ENCODE results near the gene TUBA4A. TPM values are rescaled to one million over a fixed set of nuclear protein-coding genes. Genes with fewer than 3 reads are reported as not detected.

Gene TUBA4A
- polyA plus RNA-seq, 1 donor from 2014 or later = not detected

- Histone ChIP-seq H3K4me2 (ENCODE audit: low read length) (no peak overlapping the region), H3K9ac (ENCODE audit: low read length) (peak overlapping the region; percentile 24), H3K79me2 (replicated peaks; ENCODE audit: insufficient read depth, low read length) (no peaks in the 10 kb centered on the region), H3K27ac (ENCODE audit: low read length) (no peak overlapping the region), H3K27me3 (ENCODE audit: insufficient read depth, low read depth, low read length) (no peaks in the 10 kb centered on the region), H4K20me1 (ENCODE audit: insufficient read depth) (no peaks in the 10 kb centered on the region), H3F3A (ENCODE audit: insufficient read depth, low read length, poor library complexity, severe bottlenecking) (no peaks in the 10 kb centered on the region), H3K36me3 (ENCODE audit: insufficient read depth, low read length) (peaks cover 5% of the 10 kb centered on the region), H3K9me3 (ENCODE audit: low read length) (no peaks in the 10 kb centered on the region), H2AFZ (ENCODE audit: low read depth, low read length) (no peak overlapping the region), H3K4me3 (ENCODE audit: low read length) (peak overlapping the region; percentile 43), H3K9me2 (ENCODE audit: insufficient read depth, low read length) (no peaks in the 10 kb centered on the region)
- TF ChIP-seq EP300 (conservative IDR thresholded peaks at IDR 0.05; ENCODE audit: poor library complexity, severe bottlenecking) (no peak), REST (IDR thresholded peaks at IDR 0.05; ENCODE audit: borderline replicate concordance) (no peak), SMC3 (conservative IDR thresholded peaks at IDR 0.05; ENCODE audit: poor library complexity) (peak; percentile 90), TAF1 (IDR thresholded peaks at IDR 0.05; ENCODE audit: low read depth) (no peak), CTCF (IDR thresholded peaks at IDR 0.05; ENCODE audit: poor library complexity, severe bottlenecking) (peak; percentile 96), MXI1 (conservative IDR thresholded peaks at IDR 0.05; ENCODE audit: poor library complexity, severe bottlenecking) (peak; percentile 52), POLR2AphosphoS5 (IDR thresholded peaks at IDR 0.05) (no peak), RAD21 (conservative IDR thresholded peaks at IDR 0.05) (peak; percentile 77), EZH2 (IDR thresholded peaks at IDR 0.05; ENCODE audit: borderline replicate concordance, insufficient read depth, low read length, poor library complexity, severe bottlenecking) (no peak)
These were observed 40.9 kb upstream of the TUBA4A start for GRCh38 chr2:219294356-219295351.

- Histone ChIP-seq H3K9me2 (ENCODE audit: insufficient read depth, low read length) (no peaks in the 10 kb centered on the region), H3K9ac (ENCODE audit: low read length) (no peak overlapping the region), H3K4me2 (ENCODE audit: low read length) (no peak overlapping the region), H3K4me3 (ENCODE audit: low read length) (no peak overlapping the region), H3F3A (ENCODE audit: insufficient read depth, low read length, poor library complexity, severe bottlenecking) (no peaks in the 10 kb centered on the region), H3K27ac (ENCODE audit: low read length) (no peak overlapping the region), H3K79me2 (replicated peaks; ENCODE audit: insufficient read depth, low read length) (no peaks in the 10 kb centered on the region), H3K36me3 (ENCODE audit: insufficient read depth, low read length) (peaks cover 5% of the 10 kb centered on the region), H3K27me3 (ENCODE audit: insufficient read depth, low read depth, low read length) (no peaks in the 10 kb centered on the region), H2AFZ (ENCODE audit: low read depth, low read length) (no peak overlapping the region), H3K9me3 (ENCODE audit: low read length) (no peaks in the 10 kb centered on the region), H4K20me1 (ENCODE audit: insufficient read depth) (no peaks in the 10 kb centered on the region)
- TF ChIP-seq CTCF (IDR thresholded peaks at IDR 0.05; ENCODE audit: poor library complexity, severe bottlenecking) (no peak), RAD21 (conservative IDR thresholded peaks at IDR 0.05) (no peak), REST (IDR thresholded peaks at IDR 0.05; ENCODE audit: borderline replicate concordance) (no peak), TAF1 (IDR thresholded peaks at IDR 0.05; ENCODE audit: low read depth) (no peak), POLR2AphosphoS5 (IDR thresholded peaks at IDR 0.05) (no peak)
These were observed 40.1 kb upstream of the TUBA4A start for GRCh38 chr2:219293736-219294231.

Measured in neural cell (in vitro differentiated cells).